ENCODE measurements around the gene POU2F1.
A peak's percentile ranks its signal among the peaks of the same experiment; 100 is the strongest.

Gene POU2F1

DNA sequence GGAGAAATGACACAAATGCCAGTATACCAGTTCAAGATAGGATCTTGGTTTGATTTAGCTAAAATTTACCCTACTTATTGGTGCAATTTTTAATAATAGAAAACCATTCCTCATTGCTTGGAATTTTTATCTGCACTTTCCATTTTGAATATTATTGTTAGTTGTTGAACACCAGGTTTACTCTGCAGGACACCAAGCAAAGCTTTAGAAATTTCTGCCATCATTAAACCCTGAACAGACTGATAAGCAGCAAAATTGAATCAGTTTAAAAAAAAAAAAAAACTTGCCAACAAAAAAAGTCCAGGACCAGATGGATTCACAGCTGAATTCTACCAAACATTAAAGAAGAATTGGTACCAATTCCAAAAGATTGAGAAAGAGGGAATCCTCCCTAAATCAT lies 71.5 kb downstream of the POU2F1 start:
- no peak for DNase-seq (ENCODE audit: low read depth)
- TF ChIP-seq, protein P1, sequence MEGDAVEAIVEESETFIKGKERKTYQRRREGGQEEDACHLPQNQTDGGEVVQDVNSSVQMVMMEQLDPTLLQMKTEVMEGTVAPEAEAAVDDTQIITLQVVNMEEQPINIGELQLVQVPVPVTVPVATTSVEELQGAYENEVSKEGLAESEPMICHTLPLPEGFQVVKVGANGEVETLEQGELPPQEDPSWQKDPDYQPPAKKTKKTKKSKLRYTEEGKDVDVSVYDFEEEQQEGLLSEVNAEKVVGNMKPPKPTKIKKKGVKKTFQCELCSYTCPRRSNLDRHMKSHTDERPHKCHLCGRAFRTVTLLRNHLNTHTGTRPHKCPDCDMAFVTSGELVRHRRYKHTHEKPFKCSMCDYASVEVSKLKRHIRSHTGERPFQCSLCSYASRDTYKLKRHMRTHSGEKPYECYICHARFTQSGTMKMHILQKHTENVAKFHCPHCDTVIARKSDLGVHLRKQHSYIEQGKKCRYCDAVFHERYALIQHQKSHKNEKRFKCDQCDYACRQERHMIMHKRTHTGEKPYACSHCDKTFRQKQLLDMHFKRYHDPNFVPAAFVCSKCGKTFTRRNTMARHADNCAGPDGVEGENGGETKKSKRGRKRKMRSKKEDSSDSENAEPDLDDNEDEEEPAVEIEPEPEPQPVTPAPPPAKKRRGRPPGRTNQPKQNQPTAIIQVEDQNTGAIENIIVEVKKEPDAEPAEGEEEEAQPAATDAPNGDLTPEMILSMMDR (conservative IDR thresholded peaks at IDR 0.05; ENCODE audit: control insufficient read depth, insufficient read depth, low read depth, low read length): no peak
- no peak overlapping the region for H3K4me3 ChIP-seq (ENCODE audit: control insufficient read depth, low read depth, low read length)

DNA sequence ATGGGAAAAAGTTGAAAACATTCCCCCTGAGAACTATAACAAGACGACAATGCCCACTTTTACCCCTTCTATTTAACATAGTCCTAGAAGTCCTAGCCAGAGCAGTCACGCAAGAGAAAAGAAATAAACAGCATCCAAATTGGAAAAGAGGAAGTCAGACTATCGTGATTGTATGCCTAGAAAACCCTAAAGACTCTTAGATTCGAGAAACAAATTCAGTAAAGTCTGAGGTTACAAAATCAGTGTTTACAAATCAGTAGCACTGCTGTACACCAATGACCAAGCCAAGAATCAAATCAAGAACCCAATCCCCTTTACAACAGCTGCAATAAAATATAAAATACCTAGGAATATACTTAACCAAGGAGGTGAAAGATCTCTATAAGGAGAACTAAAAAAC lies 72.4 kb downstream of the POU2F1 start:
- DNase-seq (ENCODE audit: low read depth): no peak
- H3K4me3 ChIP-seq (ENCODE audit: control insufficient read depth, low read depth, low read length): no peak overlapping the region
- TF ChIP-seq, protein P1 (conservative IDR thresholded peaks at IDR 0.05; ENCODE audit: control insufficient read depth, insufficient read depth, low read depth, low read length): no peak

DNA sequence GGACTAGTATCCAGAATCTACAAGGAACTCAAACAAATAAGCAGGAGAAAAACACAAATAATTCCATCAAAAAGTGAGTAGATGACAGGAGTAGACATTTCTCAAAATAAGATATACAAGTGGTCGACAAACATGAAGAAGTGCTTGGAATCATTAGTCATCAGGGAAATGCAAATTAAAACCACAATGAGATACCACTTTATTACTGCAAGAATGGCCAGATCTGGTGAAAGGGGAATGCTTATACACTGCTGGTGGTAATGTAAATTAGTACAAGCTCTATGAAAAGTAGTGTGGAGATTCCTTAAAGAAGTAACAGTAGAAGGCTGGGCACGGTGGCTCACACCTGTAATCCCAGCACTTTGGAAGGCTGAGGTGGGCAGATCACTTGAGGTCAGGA lies 73.8 kb downstream of the POU2F1 start:
- DNase-seq (ENCODE audit: low read depth): peak; percentile 34
- H3K4me3 ChIP-seq (ENCODE audit: control insufficient read depth, low read depth, low read length): no peak overlapping the region
- TF ChIP-seq, protein P1 (conservative IDR thresholded peaks at IDR 0.05; ENCODE audit: control insufficient read depth, insufficient read depth, low read depth, low read length): no peak

DNA sequence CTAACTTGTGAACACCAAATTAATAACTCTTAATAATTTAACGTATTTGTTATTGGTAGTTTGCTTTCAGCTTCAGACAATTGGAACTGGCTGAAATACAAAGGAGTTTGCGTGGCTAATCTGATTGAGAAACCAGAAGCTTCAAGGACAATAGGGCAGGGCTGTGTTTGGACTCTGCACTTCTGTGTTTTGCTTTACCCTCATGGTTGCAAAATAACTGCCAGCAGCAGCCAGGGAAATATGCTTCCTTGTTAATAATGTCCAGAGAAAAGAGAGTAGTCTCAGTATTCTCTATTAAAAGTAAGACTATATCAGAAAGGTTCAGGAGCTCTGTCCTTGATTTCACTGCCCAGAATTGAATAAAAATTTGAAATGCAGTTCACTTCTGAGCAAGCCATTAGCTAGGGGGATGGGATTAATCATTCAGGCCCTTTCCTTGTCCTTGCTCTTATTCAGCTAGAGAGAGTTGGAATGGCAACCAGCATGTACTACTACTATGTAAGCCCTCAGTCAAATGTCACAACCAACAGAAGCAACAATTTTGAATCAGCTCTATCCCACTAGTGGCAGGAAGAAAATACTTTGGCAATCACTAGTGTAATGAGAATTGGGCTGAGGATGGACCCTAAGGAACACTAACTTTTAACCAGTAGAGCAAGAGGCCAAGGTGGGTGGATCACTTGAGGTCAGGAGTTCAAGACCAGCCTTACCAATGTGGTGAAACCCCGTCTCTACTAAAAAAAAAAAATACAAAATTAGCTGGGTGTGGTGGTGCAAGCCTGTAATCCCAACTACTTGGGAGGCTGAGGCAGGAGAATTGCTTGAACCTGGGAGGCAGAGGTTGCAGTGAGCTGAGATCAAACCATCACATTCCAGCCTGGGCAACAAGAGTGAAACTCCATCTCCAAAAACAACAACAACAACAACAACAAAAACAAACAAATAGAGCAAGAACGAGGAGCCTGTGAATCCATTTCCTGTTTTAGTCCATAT lies 76.8 kb downstream of the POU2F1 start:
- peak; percentile 32 for DNase-seq (ENCODE audit: low read depth)
- no peak overlapping the region for H3K4me3 ChIP-seq (ENCODE audit: control insufficient read depth, low read depth, low read length)
- TF ChIP-seq, protein P1 (conservative IDR thresholded peaks at IDR 0.05; ENCODE audit: control insufficient read depth, insufficient read depth, low read depth, low read length): no peak

DNA sequence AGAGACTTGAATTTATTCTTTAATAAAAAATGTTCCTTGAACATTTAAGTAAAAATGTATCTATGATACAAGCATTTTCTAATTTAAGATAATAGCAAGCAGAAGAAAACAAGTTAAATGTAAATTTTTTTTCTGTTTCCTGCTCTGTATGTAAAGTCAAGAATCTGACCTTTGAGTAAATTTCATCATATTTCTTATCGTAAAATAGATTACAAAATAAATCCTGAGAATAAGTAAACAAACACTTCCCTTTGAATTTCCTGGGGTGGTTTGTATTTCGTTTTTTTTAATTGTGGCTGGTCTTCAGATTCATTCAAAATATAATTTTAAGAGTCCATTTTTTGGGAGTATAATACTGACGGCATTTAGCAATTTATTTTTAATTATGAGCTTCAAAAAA lies 77.6 kb downstream of the POU2F1 start:
- H3K4me3 ChIP-seq (ENCODE audit: control insufficient read depth, low read depth, low read length): no peak overlapping the region
- TF ChIP-seq, protein P1 (conservative IDR thresholded peaks at IDR 0.05; ENCODE audit: control insufficient read depth, insufficient read depth, low read depth, low read length): no peak
- no peak for DNase-seq (ENCODE audit: low read depth)

DNA sequence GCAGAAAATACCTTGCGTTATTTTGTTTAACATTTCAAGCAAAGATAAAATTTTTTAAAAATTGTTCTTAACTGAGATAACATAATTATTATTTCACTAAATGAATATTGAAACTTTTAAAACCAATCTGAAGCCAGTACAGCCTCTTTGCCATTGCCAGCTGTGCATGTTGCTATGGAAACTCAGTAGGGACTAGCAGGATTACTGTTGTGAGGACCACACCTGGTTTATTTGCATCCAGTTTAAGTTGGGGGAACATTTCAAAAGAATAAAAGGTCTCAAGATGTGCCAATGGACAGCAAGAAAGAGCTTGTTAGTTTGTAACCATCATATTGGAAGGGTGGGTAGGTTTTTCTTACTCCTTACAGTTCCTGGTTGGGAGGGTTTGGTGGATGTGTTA lies 80.7 kb downstream of the POU2F1 start:
- no peak overlapping the region for H3K4me3 ChIP-seq (ENCODE audit: control insufficient read depth, low read depth, low read length)
- DNase-seq (ENCODE audit: low read depth): no peak
- TF ChIP-seq, protein P1 (conservative IDR thresholded peaks at IDR 0.05; ENCODE audit: control insufficient read depth, insufficient read depth, low read depth, low read length): no peak
